IMR-90 (cell line): ENCODE measurements around the gene DSCAML1.

Experiments
- POLR2A ChIP-seq: IDR thresholded peaks from 2 replicates; pipeline ENCODE4 v1.6.1; 2012; ENCODE audit warnings: mild to moderate bottlenecking, low read depth, low read length
- TF ChIP-seq, protein P1 (sequence below): conservative IDR thresholded peaks from 2 replicates; pipeline ENCODE4 v1.5.1; 2012; ENCODE audit warnings: mild to moderate bottlenecking, low read depth, low read length, improper control_type of control experiment

DNA sequence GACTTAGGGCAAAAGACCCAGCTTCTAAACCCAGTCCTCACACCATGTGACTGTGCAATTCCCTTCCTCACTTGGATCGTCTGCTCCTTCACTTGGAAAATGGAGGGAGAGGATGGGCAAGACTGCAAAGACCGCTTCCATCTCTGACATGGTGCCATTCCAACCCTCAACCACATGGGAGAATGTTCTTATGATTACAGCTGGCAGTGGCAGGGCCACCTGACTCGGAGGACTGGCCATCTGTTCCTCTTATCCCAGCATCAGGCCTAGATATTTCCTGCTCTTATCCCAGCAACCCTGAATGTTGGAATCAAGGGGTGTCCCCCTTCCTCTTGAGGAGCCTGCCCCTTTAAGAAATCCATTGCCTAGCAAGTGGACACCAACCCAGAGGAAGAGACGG, 15.4 kb downstream of the DSCAML1 start:
- TF ChIP-seq, protein P1, sequence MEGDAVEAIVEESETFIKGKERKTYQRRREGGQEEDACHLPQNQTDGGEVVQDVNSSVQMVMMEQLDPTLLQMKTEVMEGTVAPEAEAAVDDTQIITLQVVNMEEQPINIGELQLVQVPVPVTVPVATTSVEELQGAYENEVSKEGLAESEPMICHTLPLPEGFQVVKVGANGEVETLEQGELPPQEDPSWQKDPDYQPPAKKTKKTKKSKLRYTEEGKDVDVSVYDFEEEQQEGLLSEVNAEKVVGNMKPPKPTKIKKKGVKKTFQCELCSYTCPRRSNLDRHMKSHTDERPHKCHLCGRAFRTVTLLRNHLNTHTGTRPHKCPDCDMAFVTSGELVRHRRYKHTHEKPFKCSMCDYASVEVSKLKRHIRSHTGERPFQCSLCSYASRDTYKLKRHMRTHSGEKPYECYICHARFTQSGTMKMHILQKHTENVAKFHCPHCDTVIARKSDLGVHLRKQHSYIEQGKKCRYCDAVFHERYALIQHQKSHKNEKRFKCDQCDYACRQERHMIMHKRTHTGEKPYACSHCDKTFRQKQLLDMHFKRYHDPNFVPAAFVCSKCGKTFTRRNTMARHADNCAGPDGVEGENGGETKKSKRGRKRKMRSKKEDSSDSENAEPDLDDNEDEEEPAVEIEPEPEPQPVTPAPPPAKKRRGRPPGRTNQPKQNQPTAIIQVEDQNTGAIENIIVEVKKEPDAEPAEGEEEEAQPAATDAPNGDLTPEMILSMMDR: no peak
- TF ChIP-seq POLR2A: no peak
